Endothelial cell of umbilical vein (primary cell): Measurements from ENCODE around the gene ENOSF1. TPM values are rescaled to one million over a fixed set of nuclear protein-coding genes. Genes with fewer than 3 reads are reported as not detected.

ENCODE experiments used
- BruUV-seq: library from RNA; stranded (reverse); fragments of 400-500 nt; replicated peaks from 2 replicates; lab custom pipeline; 2021; lab: Mats Ljungman, UMichigan
- CTCF ChIA-PET: fragments of 300-600, 350-600 bp; sonication (Branson Sonifier 250); formaldehyde crosslinking; loops from one replicate; lab custom pipeline; 2021; ENCODE audit warnings: antibody characterized with exemption, inconsistent platforms; lab: Charles Lee
- POLR2A ChIA-PET: fragments of 300-600, 350-600 bp; sonication (Branson Sonifier 250); formaldehyde crosslinking; loops from one replicate; lab custom pipeline; 2021; ENCODE audit warnings: antibody characterized with exemption, inconsistent platforms; lab: Charles Lee
- DNase-seq: peaks from one replicate; pipeline ENCODE4 v3.0.0-alpha.2; 2011; ENCODE audit warnings: low read depth, low spot score
- FAIRE-seq: peaks from 2 replicates; lab custom pipeline; 2011; peaks lifted over from hg19 to GRCh38; lab: Jason Lieb, UNC
- H2AFZ ChIP-seq: 2 replicates; pipeline ENCODE4 v1.6.0; 2012; ENCODE audit warnings: low read depth, low read length, control low read depth, inconsistent platforms
- H3K27ac ChIP-seq: 2 replicates; pipeline ENCODE4 v1.5.1; 2011; ENCODE audit warnings: low read depth, mild to moderate bottlenecking, control low read depth, low read length, moderate library complexity; ENCODE audit not compliant: insufficient read depth
- H3K27me3 ChIP-seq, 2 experiments: 2 replicates each; pipeline versions ENCODE4 v1.6.0 to v1.6.1; 2011; ENCODE audit warnings: low read length in 2 of 2, mixed read lengths in 1 of 2; ENCODE audit not compliant: control insufficient read depth in 2 of 2, insufficient read depth in 2 of 2
- H3K36me3 ChIP-seq, 2 experiments: 2 replicates in 1 of 2; 3 replicates in 1 of 2; pipeline ENCODE4 v1.5.1; 2011; ENCODE audit warnings: low read length in 2 of 2, mild to moderate bottlenecking in 1 of 2, moderate library complexity in 1 of 2; ENCODE audit not compliant: control insufficient read depth in 2 of 2, insufficient read depth in 2 of 2; ENCODE audit errors: extremely low read depth in 1 of 2
- H3K4me1 ChIP-seq: 3 replicates; pipeline ENCODE4 v1.5.1; 2011; ENCODE audit warnings: mild to moderate bottlenecking, low read length; ENCODE audit not compliant: control insufficient read depth, insufficient read depth; ENCODE audit errors: extremely low read depth
- H3K4me2 ChIP-seq: 2 replicates; pipeline ENCODE4 v1.6.1; 2011; ENCODE audit warnings: low read length, control low read depth, mixed read lengths; ENCODE audit not compliant: insufficient read depth
- H3K4me3 ChIP-seq, 3 experiments: fragments of 200-600 bp in 1 of 3; sonication (generic), shearing (Covaris generic) in 1 of 3; replicated peaks in 1 of 3; 2 replicates each; pipeline ENCODE4 v1.5.1; 2011 to 2016; ENCODE audit warnings: control low read depth in 3 of 3, low read length in 3 of 3, mild to moderate bottlenecking in 2 of 3, inconsistent platforms in 1 of 3, low read depth in 1 of 3, moderate library complexity in 1 of 3; ENCODE audit not compliant: insufficient read depth in 1 of 3
- H3K79me2 ChIP-seq: 2 replicates; pipeline ENCODE4 v1.6.0; 2012; ENCODE audit warnings: low read length, inconsistent platforms; ENCODE audit not compliant: control insufficient read depth, insufficient read depth
- H3K9ac ChIP-seq: replicated peaks from 2 replicates; pipeline ENCODE3; 2011; ENCODE audit warnings: low read length, control low read depth; ENCODE audit not compliant: insufficient read depth; ENCODE audit errors: extremely low read depth
- H3K9me1 ChIP-seq: replicated peaks from 3 replicates; pipeline ENCODE4 v1.6.0; 2011; ENCODE audit warnings: mild to moderate bottlenecking, low read length; ENCODE audit not compliant: control insufficient read depth, insufficient read depth; ENCODE audit errors: extremely low read depth
- H3K9me3 ChIP-seq: replicated peaks from 2 replicates; pipeline ENCODE4 v1.5.1; 2012; ENCODE audit warnings: low read length, inconsistent platforms; ENCODE audit not compliant: control insufficient read depth, insufficient read depth
- H4K20me1 ChIP-seq: replicated peaks from 2 replicates; pipeline ENCODE3; 2011; ENCODE audit warnings: mild to moderate bottlenecking, low read length; ENCODE audit not compliant: control insufficient read depth, insufficient read depth; ENCODE audit errors: extremely low read depth
- EZH2 ChIP-seq: IDR thresholded peaks from 2 replicates; pipeline ENCODE4 v1.6.1; 2012; ENCODE audit warnings: borderline replicate concordance, low read depth, mild to moderate bottlenecking, moderate library complexity, low read length, inconsistent platforms; ENCODE audit not compliant: severe bottlenecking
- FOS ChIP-seq: IDR thresholded peaks from 2 replicates; pipeline ENCODE4 v1.6.1; 2011; ENCODE audit warnings: mild to moderate bottlenecking, low read length, moderate library complexity, borderline replicate concordance; ENCODE audit not compliant: insufficient read depth
- GATA2 ChIP-seq: IDR thresholded peaks from 2 replicates; pipeline ENCODE4 v1.7.0; 2011; ENCODE audit warnings: low read depth, mild to moderate bottlenecking, moderate library complexity, mixed read lengths, low read length; ENCODE audit not compliant: insufficient read length, insufficient read depth
- JUN ChIP-seq: IDR thresholded peaks from 2 replicates; pipeline ENCODE4 v1.6.1; 2011; ENCODE audit warnings: borderline replicate concordance, low read depth; ENCODE audit not compliant: insufficient read length, insufficient read depth
- MYC ChIP-seq: IDR thresholded peaks from one replicate; pipeline ENCODE4 v1.6.1; 2011; ENCODE audit warnings: mild to moderate bottlenecking, low read depth, low read length
- POLR2A ChIP-seq: IDR thresholded peaks from 2 replicates; pipeline ENCODE4 v1.6.1; 2012; ENCODE audit warnings: low read depth, mild to moderate bottlenecking, control low read depth, low read length
- POLR2AphosphoS5 ChIP-seq: IDR thresholded peaks from 2 replicates; pipeline ENCODE4 v1.6.1; 2012; ENCODE audit warnings: low read depth, mild to moderate bottlenecking, control low read depth, low read length, moderate library complexity; ENCODE audit not compliant: insufficient read depth
- dilution Hi-C: fragments of 300-500 bp; cut with MboI; formaldehyde crosslinking; loops from one replicate; pipeline ENCODE4 v1.15.0; 2019; ENCODE audit warnings: low sequenced_read_pairs; ENCODE audit not compliant: extremely low pct_ligation_motif_present
- intact Hi-C: fragments of 100-400 bp; cut with micrococcal nuclease; formaldehyde crosslinking; loops from one replicate; pipeline ENCODE4 v1.10.0; 2022
- polyA plus RNA-seq, 4 experiments: library from polyadenylated mRNA; depleted of rRNA in 3 of 4; stranded (reverse) in 3 of 4; unstranded in 1 of 4; fragments of >200 nt; gene quantifications; 2 replicates each; pipeline versions ENCODE4 v1.2.1 to v1.2.3, GENCODE V29; 2011 to 2012; ENCODE audit warnings: missing spikeins in 1 of 4
- total RNA-seq: library from RNA; stranded (reverse); gene quantifications from 2 replicates; pipeline ENCODE4 v1.2.3, GENCODE V29; 2021
- TF ChIP-seq, protein P1 (sequence below): IDR thresholded peaks from 2 replicates; pipeline ENCODE4 v1.6.1; 2011; ENCODE audit not compliant: insufficient read depth, insufficient read length
- TF ChIP-seq, protein P2 (sequence below), 2 donors: IDR thresholded peaks; 1 replicate in 1 of 2; 2 replicates in 1 of 2; pipeline ENCODE4 v1.5.1; 2011; ENCODE audit warnings: low read length in 2 of 2, mild to moderate bottlenecking in 2 of 2, moderate library complexity in 2 of 2, control low read depth in 1 of 2, inconsistent platforms in 1 of 2, low read depth in 1 of 2; ENCODE audit not compliant: insufficient read depth in 1 of 2; ENCODE audit errors: extremely low read depth in 1 of 2

Gene ENOSF1
- total and polyA plus RNA-seq, 2 donors (not counting 3 experiments of a cell fraction or from before 2014, with no cell fraction given) = 19.5 to 50.5 TPM

- TF ChIP-seq POLR2AphosphoS5 (peak; percentile 20), JUN (no peak)
- ChIA-PET POLR2A (no interaction called here), CTCF (no interaction called here)
- peaks cover 11 to 19% of the 10 kb centered on the region in 2 experiments for H3K36me3 ChIP-seq
- H3K27me3 ChIP-seq = no peaks in the 10 kb centered on the region
- FAIRE-seq (peak; percentile 24), DNase-seq (no peak)
- intact Hi-C loops = no loop called here
- H3K9ac ChIP-seq = no peak overlapping the region
- H3K9me1 ChIP-seq = no peaks in the 10 kb centered on the region
- H2AFZ ChIP-seq = no peak overlapping the region
- no peaks in the 10 kb centered on the region for H3K4me1 ChIP-seq
- H3K9me3 ChIP-seq = no peaks in the 10 kb centered on the region
- H3K4me3 ChIP-seq = no peak overlapping the region
- BruUV-seq = no TSS peak
- H3K4me2 ChIP-seq = no peak overlapping the region
- H3K27ac ChIP-seq = no peak overlapping the region
- no peaks in the 10 kb centered on the region for H3K79me2 ChIP-seq
- H4K20me1 ChIP-seq = no peaks in the 10 kb centered on the region
- dilution Hi-C loops = no loop called here
Measured at GRCh38 chr18:676069-676468, 36.4 kb downstream of the ENOSF1 start.

GRCh38 chr18:675307-675706 is 37.1 kb downstream of the ENOSF1 start:
- Histone ChIP-seq H3K9ac (no peak overlapping the region), H3K4me3 (no peak overlapping the region), H3K36me3 (peaks cover 16 to 23% of the 10 kb centered on the region in 2 experiments), H2AFZ (no peak overlapping the region), H3K79me2 (no peaks in the 10 kb centered on the region), H4K20me1 (no peaks in the 10 kb centered on the region), H3K9me3 (no peaks in the 10 kb centered on the region), H3K9me1 (no peaks in the 10 kb centered on the region), H3K4me1 (no peaks in the 10 kb centered on the region), H3K27ac (no peak overlapping the region), H3K4me2 (no peak overlapping the region), H3K27me3 (no peaks in the 10 kb centered on the region)
- ChIA-PET CTCF (interaction anchor here (0.8 kb wide), 1 partner anchor 37 kb away, joined by 3 read pairs; the partner anchor contains the start of gene ENOSF1), POLR2A (no interaction called here)
- DNase-seq (no peak), FAIRE-seq (no peak)
- intact Hi-C loops (no loop called here), dilution Hi-C loops (no loop called here)
- no TSS peak for BruUV-seq
- TF ChIP-seq JUN (no peak), POLR2A (no peak), POLR2AphosphoS5 (no peak), FOS (no peak), GATA2 (no peak), EZH2 (no peak), MYC (no peak)
- TF ChIP-seq, protein P1, sequence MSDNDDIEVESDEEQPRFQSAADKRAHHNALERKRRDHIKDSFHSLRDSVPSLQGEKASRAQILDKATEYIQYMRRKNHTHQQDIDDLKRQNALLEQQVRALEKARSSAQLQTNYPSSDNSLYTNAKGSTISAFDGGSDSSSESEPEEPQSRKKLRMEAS = no peak
- TF ChIP-seq, protein P2, sequence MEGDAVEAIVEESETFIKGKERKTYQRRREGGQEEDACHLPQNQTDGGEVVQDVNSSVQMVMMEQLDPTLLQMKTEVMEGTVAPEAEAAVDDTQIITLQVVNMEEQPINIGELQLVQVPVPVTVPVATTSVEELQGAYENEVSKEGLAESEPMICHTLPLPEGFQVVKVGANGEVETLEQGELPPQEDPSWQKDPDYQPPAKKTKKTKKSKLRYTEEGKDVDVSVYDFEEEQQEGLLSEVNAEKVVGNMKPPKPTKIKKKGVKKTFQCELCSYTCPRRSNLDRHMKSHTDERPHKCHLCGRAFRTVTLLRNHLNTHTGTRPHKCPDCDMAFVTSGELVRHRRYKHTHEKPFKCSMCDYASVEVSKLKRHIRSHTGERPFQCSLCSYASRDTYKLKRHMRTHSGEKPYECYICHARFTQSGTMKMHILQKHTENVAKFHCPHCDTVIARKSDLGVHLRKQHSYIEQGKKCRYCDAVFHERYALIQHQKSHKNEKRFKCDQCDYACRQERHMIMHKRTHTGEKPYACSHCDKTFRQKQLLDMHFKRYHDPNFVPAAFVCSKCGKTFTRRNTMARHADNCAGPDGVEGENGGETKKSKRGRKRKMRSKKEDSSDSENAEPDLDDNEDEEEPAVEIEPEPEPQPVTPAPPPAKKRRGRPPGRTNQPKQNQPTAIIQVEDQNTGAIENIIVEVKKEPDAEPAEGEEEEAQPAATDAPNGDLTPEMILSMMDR (IDR thresholded peaks at IDR 0.05; ENCODE audit: extremely low read depth in 1 of 2, insufficient read depth in 1 of 2, low read depth in 1 of 2, low read length in 2 of 2) = no peak
